Ishikawa (cell line): ENCODE measurements around the gene EIF2A.

ENCODE experiments used
- CREB1 ChIP-seq: IDR thresholded peaks from 2 replicates; pipeline ENCODE4 v1.6.1; 2012; ENCODE audit warnings: low read depth
- REST ChIP-seq: IDR thresholded peaks from 2 replicates; pipeline ENCODE4 v1.6.1; 2012; ENCODE audit warnings: low read depth, mild to moderate bottlenecking
- USF1 ChIP-seq: IDR thresholded peaks from 2 replicates; pipeline ENCODE4 v1.6.1; 2012

- TF ChIP-seq CREB1 (no peak), REST (no peak), USF1 (no peak)
Measured at GRCh38 chr3:150605998-150606641, 59.5 kb downstream of the EIF2A start.
